Heart right ventricle (tissue), 16 donors: ENCODE results near the gene SDHAF1. TPM values are rescaled to one million over a fixed set of nuclear protein-coding genes. Genes with fewer than 3 reads are reported as not detected.
"Not testable (repeated sequence)": the region's sequence is repeated elsewhere in the genome, so short reads cannot be mapped to it uniquely, and the experiment has no call there.

Source experiments
- ATAC-seq, 8 donors: fragments of 200-7000 bp; cut with Tn5 transposase; one replicate each; pipeline ENCODE4 v1.9.1; 2020; ENCODE audit warnings: mild to moderate bottlenecking in 8 of 8, moderate library complexity in 8 of 8, moderate number of reproducible peaks in 1 of 8
- DNase-seq, 2 donors: peaks; one replicate each; pipeline ENCODE4 v3.0.0-alpha.2; 2020
- H3K27ac ChIP-seq, 10 donors: fragments of 200-600 bp; sonication (generic) in 2 of 10; one replicate each; pipeline versions ENCODE4 v1.5.0 to v1.8.0; 2020 to 2022; ENCODE audit warnings: mild to moderate bottlenecking in 3 of 10
- H3K27me3 ChIP-seq, 7 donors: fragments of 200-600 bp; one replicate each; pipeline ENCODE4 v1.8.0; 2021 to 2022; ENCODE audit warnings: mild to moderate bottlenecking in 2 of 7
- H3K36me3 ChIP-seq, 9 donors: fragments of 200-600 bp; sonication (generic) in 1 of 9; one replicate each; pipeline versions ENCODE4 v1.5.0 to v1.8.0; 2020 to 2022; ENCODE audit warnings: mild to moderate bottlenecking in 2 of 9
- H3K4me1 ChIP-seq, 9 donors: fragments of 200-600 bp; sonication (generic) in 1 of 9; one replicate each; pipeline versions ENCODE4 v1.5.0 to v1.8.0; 2020 to 2022; ENCODE audit warnings: mild to moderate bottlenecking in 4 of 9
- H3K4me3 ChIP-seq, 10 donors: fragments of 200-600 bp; sonication (generic) in 2 of 10; one replicate each; pipeline versions ENCODE4 v1.5.0 to v1.8.0; 2020 to 2022; ENCODE audit warnings: mild to moderate bottlenecking in 7 of 10, moderate library complexity in 2 of 10
- H3K9me3 ChIP-seq, 11 donors: fragments of 200-600 bp in 10 of 11; sonication (generic) in 2 of 11; one replicate each; pipeline versions ENCODE4 v1.5.0 to v1.8.0; 2013 to 2022; ENCODE audit warnings: mild to moderate bottlenecking in 2 of 11, control low read depth in 1 of 11, moderate library complexity in 1 of 11
- WGBS, 2 donors: extraction: QIAGEN DNeasy Blood & Tissue Kit; methylation state at CpG; one replicate each; pipeline ENCODE4 v1.1.7; 2013; ENCODE audit warnings: inconsistent platforms in 1 of 2; 5-methylcytosine and 5-hydroxymethylcytosine counted together
- intact Hi-C, 10 donors: fragments of 100-400 bp; cut with DNase I; formaldehyde crosslinking; loops; one replicate each; pipeline versions ENCODE4 v1.11.1 to v1.14.2; 2022
- polyA plus RNA-seq, 2 donors: library from polyadenylated mRNA; stranded (reverse); fragments of 200-250 nt; gene quantifications; one replicate each; pipeline ENCODE4 v1.2.3, GENCODE V29; 2013
- total RNA-seq, 10 donors: library from RNA; stranded (reverse); fragmentation: NEBNext Ultra II Directional in 3 of 10; extraction: Animal tissue kit (Norgen Biotek cat#: 25700) in 3 of 10; gene quantifications; one replicate each; pipeline versions ENCODE4 v1.2.1 to v1.2.4, GENCODE V29; 2021 to 2023
- TF ChIP-seq, protein P1 (sequence below), 9 donors: fragments of 200-600 bp; sonication (generic) in 2 of 9; IDR thresholded peaks; one replicate each; pipeline versions ENCODE4 v1.5.0 to v1.8.0; 2021 to 2022; ENCODE audit warnings: antibody characterized with exemption in 9 of 9, mild to moderate bottlenecking in 5 of 9, moderate library complexity in 1 of 9
- donor health status: Arrhythmogenic right ventricular cardiomyopathy.
- donor health status: ischemic (EF 13 %, LVEDD 7.1; RV severe dilation, severe dysfunction).
- donor health status: healthy with polysubstance abuse.
- donor health status: DM: no; HTN: yes; CAD: no.
- donor health status: DM: no; HTN: no; CAD: no.
- donor health status: ischemic (EF 25% LVEDD 6.9; RV normal size, moderate dysfunction).
- donor health status: ischemic (EF 25% LVEDD 5.7; RV mildly dilated, moderate dysfunction).
- donor health status: healthy.
- donor health status: DM: yes; HTN: yes; CAD: no.
- donor health status: Ischemic cardiomyopathy.
- donor health status: ischemic (EF 35%, LVEDD 5.7; RV mildly dilated, moderate dysfunction).
- donor health status: nonischemic (EF 11% LVEDD 7.7; RV severe dilation, severe dysfunction).
- donor health status: DM: yes; HTN: yes; CAD: no.
- donor health status: PGD.
- donor health status: ischemic (EF 29% LVEDD 5.4; RV normal size, mild dysfunction).
- donor health status: nonischemic (EF 23%, LVEDD 6.1; RV moderate dilation, normal function).

SDHAF1 gene
- total and polyA plus RNA-seq, 12 donors, result 7.3 to 26.6 (median 10.2) TPM

DNA sequence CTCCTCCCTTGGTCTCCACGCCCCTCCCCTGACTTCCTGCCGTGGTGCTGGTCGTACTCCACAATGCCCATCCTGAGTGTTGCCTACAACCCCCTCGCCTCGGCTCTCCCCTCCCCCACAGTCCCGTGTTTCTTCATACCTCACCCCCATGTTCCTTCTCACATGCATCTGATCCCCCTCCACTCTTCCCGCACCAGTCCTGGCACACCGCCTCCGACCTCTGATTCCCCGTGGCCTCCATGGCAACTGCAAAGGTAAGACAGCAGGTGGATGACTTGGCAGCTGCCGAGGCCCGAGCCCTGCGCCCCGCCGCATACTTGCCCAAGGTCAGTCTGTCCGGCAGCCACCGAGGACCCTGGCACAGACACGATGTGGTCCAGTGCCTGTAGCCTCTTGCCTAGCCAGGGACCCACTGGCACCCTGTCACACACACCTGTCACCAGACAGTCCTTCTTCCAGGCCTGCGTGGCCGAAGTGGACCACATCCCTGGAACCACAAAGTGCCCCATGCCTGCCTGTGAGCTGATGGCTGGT, 16.1 kb upstream of the SDHAF1 start:
- no peaks in the 10 kb centered on the region for H3K36me3 ChIP-seq
- ATAC-seq, result no peak
- TF ChIP-seq, protein P1, sequence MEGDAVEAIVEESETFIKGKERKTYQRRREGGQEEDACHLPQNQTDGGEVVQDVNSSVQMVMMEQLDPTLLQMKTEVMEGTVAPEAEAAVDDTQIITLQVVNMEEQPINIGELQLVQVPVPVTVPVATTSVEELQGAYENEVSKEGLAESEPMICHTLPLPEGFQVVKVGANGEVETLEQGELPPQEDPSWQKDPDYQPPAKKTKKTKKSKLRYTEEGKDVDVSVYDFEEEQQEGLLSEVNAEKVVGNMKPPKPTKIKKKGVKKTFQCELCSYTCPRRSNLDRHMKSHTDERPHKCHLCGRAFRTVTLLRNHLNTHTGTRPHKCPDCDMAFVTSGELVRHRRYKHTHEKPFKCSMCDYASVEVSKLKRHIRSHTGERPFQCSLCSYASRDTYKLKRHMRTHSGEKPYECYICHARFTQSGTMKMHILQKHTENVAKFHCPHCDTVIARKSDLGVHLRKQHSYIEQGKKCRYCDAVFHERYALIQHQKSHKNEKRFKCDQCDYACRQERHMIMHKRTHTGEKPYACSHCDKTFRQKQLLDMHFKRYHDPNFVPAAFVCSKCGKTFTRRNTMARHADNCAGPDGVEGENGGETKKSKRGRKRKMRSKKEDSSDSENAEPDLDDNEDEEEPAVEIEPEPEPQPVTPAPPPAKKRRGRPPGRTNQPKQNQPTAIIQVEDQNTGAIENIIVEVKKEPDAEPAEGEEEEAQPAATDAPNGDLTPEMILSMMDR (IDR thresholded peaks at IDR 0.05), result no peak
- intact Hi-C loops, result no loop called here
- WGBS, 2 donors, result 63 to 65% methylated on average over 20 of the region's 20 CpGs
- H3K27ac ChIP-seq, result no peak overlapping the region
- no peak for DNase-seq
- no peaks in the 10 kb centered on the region for H3K9me3 ChIP-seq
- no peaks in the 10 kb centered on the region for H3K4me1 ChIP-seq
- no peak overlapping the region for H3K4me3 ChIP-seq
- peaks cover 0 to 61% (median 24%) of the 10 kb centered on the region in 7 donors for H3K27me3 ChIP-seq

DNA sequence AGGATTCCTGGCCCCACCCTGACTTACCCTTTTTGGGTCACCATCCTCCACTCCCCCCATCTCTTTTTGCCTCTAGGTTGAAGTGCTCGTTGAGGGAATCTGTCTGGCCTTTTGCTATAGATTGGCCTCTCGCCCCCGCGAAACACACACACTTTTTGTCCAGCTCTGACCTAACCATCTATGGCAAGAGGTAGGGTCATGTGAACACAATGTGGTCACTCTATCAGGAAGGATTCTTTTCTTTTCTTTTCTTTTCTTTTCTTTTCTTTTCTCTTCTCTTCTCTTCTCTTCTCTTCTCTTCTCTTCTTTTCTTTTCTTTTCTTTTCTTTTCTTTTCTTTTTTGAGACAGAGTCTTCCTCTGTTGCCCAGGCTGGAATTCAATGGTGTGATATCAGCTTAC, 14.0 kb upstream of the SDHAF1 start:
- H3K4me1 ChIP-seq, intact Hi-C loops, ATAC-seq, DNase-seq, H3K9me3 ChIP-seq, H3K36me3 ChIP-seq, H3K4me3 ChIP-seq, H3K27ac ChIP-seq: not testable (repeated sequence)
- WGBS, 2 donors, result 85 to 86% methylated on average over 4 of the region's 4 CpGs
- peaks cover 0 to 69% (median 36%) of the 10 kb centered on the region in 7 donors for H3K27me3 ChIP-seq

DNA sequence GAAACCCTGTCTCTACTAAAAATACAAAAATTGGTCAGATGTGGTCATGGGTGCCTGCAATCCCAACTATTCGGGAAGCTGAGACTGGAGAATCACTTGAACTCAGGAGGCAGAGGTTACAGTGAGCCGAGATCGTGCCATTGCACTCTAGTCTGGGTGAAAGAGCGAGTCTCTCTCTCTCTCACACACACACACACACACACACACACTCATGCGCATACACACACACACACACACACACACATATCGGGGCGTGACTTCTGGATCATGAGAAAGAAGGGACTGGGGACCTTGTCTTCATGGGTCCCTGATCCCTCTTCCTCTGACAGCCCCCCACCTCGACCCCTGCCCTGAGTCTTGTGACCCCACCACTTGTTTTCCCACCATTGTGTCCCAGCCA, 11.8 kb upstream of the SDHAF1 start:
- intact Hi-C loops, result no loop called here
- TF ChIP-seq, protein P1 (IDR thresholded peaks at IDR 0.05), result no peak
- WGBS, 2 donors, result 79 to 80% methylated on average over 8 of the region's 8 CpGs
- Histone ChIP-seq H3K36me3 (no peaks in the 10 kb centered on the region), H3K4me1 (peaks cover 0 to 12% (median 3%) of the 10 kb centered on the region in 9 donors), H3K27ac (no peak overlapping the region), H3K27me3 (peaks cover 0 to 73% (median 58%) of the 10 kb centered on the region in 7 donors), H3K9me3 (no peaks in the 10 kb centered on the region), H3K4me3 (no peak overlapping the region)
- DNase-seq (no peak), ATAC-seq (no peak)

DNA sequence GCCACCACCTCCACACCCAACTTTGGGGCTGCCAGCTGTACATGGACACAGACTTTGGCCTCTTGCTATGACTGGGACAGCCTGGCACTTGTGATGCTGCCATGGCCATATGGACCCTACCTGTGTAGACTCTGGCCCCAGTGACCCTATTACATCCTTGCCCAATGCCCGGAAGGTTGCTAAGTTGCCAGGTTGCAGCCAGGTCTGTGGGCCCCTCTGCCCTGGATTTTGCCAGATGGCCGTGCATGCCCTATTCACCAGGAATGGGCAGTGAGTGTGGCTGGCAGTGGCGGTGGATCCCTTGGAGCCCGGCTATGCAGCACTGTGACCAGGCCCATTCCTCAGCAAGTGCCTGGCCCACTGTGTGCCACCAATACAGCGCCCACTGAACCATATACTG, 8.9 kb upstream of the SDHAF1 start:
- no peak overlapping the region for H3K27ac ChIP-seq
- intact Hi-C loops, result no loop called here
- TF ChIP-seq, protein P1 (IDR thresholded peaks at IDR 0.05), result no peak
- DNase-seq (no peak), ATAC-seq (no peak)
- H3K27me3 ChIP-seq, result peaks cover 0 to 61% (median 49%) of the 10 kb centered on the region in 7 donors
- no peak overlapping the region for H3K4me3 ChIP-seq
- no peaks in the 10 kb centered on the region for H3K9me3 ChIP-seq
- WGBS, 2 donors, result 91 to 95% methylated on average over 5 of the region's 5 CpGs
- H3K4me1 ChIP-seq, result peaks cover 0 to 12% (median 3%) of the 10 kb centered on the region in 9 donors
- H3K36me3 ChIP-seq, result no peaks in the 10 kb centered on the region
